Nucleus accumbens (tissue), 56 donors: ENCODE results near the gene ZBTB7B.

Experiments
- DNase-seq, 56 donors: peaks; one replicate each; lab custom pipeline; 2025; lab: John Stamatoyannopoulos, UW

The ZBTB7B gene

DNA sequence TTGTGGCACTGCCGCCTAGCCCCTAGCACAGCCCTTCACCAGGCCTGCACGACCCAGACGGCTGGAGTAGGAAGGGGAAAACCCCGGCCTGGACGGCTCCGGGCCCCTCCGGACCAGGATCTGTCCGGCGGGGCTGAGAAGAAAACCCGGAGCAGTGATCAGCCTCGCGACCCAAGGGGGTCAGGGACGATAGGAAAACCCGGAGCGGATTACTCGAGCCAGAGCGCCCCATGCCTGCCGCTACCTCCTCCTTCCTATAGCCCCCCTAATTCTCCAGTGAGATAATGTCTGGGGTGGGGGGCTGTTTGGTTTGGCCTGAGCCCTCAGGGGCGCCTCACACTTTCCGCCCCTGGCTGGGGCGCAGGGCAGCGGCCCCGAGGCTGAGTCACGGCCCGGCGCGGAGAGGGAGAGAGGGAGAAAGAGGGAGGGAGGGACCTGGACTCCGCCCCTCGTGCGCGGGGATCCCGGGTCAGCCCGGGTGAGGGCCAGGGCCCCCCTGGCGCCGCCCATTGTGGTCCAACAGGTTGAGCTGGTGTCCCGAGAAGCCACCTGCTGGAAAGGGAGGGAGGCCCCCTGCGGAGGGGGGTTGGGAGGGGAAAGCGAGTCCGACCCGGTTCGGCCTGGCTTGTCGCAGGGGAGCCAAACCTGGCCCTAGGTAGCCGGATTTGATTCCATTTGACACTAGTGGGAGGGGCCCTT, 1.7 kb upstream of the ZBTB7B start:
- peak in 54 of 56 donors; percentile 34 to 96 (median 80) for DNase-seq

DNA sequence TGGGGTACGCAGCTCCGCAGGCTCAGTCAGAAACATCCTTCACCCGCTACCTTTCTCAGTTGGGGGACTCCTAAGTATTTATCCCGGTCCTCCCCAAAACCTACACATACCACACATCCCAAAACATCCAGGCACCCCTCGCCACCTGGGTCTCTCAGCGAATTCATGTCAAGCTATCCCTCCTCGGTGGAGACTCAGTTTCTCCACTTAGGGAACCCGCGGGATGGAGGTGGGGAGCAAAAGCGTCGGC, 1.3 kb upstream of the ZBTB7B start:
- DNase-seq, result peak in 2 of 56 donors; percentile 79 to 90

- DNase-seq, result peak; percentile 83 to 100 (median 99)
Measured at GRCh38 chr1:155001675-155002463, 733 bp upstream of the ZBTB7B start.

DNA sequence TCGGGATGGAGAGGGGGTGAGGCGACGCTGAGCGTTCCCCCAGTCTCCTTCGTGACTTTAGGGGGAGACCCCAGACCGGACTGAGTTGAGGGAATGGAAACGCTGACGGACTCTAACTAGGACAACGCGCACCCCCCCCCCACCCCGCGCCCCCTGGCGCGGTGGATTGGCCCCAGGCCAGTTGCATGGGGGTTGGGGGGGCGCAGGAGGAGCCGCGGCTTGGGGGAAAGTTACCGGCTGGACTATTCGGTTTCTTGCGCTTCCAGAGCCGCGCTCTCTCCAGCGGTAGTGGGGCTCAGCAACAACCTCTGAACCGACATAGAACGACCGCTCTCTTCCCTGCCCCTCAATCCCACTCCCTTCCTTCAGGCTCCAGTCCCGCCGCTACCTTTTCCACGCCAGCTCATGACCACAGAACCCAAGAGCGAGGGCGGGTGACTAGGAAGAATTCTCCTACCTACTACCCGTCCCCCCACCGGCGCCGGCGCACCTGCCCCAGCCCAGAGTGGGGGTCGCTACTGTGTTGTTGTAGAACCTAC, 694 bp downstream of the ZBTB7B start:
- peak in 26 of 56 donors; percentile 29 to 73 (median 48) for DNase-seq

- DNase-seq, result peak in 44 of 56 donors; percentile 17 to 81 (median 53)
Measured at GRCh38 chr1:155003766-155004351, 1.3 kb downstream of the ZBTB7B start.

DNA sequence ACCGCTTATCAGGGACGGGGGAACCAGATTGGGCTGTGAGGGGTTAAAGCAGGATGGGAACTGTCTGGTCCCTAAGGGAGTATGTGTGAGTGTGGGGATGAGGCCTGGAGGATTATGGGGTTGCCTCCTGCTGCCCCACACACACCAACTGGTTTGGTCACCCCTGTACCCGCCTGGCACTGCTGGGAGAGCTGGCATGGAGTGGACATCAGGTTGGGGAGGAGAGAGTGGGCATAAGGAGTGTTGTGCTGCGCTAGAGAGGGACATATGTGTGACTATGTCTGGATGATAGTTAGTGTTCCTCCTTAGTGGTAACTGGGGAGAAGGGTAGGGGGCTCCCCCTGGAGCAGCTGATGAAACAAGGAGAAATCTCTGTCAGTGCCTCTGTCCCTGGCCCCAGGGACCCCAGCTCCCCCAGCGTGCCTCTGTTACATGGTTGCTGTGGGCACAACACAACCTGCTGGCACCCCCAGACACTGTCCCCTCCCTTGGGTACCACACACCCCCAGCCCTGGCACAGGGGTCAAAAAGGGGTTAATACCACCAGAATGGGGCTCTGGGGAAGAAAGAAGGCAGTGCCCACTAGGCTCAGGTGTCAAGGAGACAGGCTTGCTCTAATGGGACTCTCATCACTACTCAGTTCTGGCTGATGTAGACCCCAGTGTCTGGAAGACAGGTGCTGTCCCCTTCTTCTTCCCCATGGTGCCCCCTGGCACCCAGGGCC, 1.9 kb downstream of the ZBTB7B start:
- peak in 17 of 56 donors; percentile 24 to 71 (median 49) for DNase-seq

DNA sequence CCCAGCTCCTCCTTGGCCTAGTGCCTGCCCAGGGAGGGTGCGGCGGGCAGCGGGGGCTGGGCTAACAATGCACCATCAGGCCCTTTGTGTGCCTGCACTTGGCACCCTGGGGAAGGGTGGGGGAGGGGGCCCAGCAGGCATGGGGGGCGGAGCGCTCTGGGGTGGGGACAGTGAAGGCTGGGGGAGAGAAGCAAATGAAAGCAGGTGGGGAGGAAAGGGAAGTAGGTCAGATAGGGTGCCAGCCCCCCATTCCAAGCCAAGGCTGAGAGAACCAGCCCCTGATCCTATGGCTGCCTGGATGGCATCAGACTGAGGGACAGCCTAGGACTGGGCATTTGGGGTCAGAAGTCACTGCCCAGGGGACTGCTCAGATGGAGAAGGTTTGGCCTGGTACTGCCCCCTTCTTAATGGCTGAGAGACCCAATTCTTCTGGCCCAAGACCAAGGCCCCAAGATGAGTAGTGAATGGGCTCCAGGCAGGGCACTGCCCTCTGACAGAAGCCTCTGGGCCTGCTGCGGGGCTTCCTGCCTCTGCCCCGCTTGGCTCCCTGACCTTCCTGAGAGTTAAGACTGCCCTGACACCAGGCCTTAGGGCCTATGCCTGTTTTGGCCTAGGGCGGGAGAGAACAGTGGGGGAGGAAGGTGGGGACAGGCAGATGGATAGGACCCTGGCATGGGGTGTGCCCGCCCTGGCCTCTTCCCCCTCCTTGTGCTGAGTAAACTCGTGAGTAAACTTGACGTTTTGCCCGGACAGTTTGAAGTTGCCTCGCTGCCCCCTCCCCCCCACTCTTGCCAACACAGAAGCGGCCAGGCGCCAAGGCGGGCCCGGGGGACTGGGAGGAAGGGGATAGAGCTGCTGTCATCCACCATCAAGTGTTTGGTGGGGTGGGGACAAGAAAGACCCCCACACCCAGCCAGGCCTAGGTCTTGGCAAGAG, 2.7 kb downstream of the ZBTB7B start:
- DNase-seq, result peak in 52 of 56 donors; percentile 24 to 89 (median 67)

DNA sequence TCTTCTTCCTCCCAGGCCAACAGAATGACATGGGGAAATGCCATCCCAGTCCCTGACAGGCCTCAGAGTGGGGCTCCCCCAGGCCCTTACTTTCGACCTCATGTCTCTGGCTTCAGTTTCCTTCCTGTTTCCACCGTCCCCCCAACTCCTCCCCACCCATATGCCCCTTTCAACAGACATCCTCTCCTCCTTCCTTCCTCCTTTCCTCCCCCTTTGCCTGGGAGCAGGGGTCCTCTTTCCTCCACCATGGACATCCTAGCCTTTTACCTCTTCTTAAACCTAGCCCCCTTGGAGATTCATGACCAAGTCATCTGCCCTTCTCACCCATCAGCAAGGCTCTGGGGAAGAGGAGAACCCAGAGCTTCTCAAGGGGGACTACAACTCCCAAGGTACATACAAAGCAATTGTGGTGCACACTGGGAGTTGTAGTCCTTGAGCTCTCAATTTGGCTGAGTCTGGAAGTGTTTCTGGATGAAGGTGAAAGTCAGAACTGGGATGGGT, 4.0 kb downstream of the ZBTB7B start:
- DNase-seq, result peak in 18 of 56 donors; percentile 10 to 57 (median 33)

GRCh38 chr1:155007251-155007828, 4.7 kb downstream of the ZBTB7B start:
- DNase-seq, result peak in 44 of 56 donors; percentile 14 to 79 (median 40)

- DNase-seq, result peak in 6 of 56 donors; percentile 23 to 54 (median 34)
Measured at GRCh38 chr1:155008015-155008941, 5.7 kb downstream of the ZBTB7B start.

DNA sequence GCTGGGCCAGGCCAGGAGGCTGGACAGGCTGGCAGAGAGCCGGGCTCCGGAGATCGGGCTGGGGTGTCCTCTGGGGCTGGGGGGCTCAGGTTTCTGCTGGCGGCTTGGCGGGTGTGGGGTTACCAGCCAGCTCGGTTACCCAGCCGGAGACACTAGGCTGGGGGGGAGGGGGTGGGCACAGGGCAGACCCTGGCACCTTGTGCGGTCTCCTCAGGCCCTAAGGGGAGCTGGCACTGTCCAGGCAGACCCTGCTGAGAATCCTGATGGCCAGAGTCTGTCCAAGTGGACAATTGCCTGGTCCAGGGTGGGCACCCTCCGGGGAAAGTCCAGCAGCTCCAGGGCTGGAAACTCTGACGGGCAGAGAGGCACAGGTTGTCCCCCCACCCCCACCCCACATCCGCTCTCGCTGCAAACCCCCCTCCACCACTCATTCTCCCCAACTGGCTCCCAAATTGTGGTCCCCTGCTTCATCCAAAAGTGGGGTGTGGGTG, 6.7 kb downstream of the ZBTB7B start:
- DNase-seq, result no peak

GRCh38 chr1:155009742-155010141, 7.1 kb downstream of the ZBTB7B start:
- DNase-seq, result no peak

DNA sequence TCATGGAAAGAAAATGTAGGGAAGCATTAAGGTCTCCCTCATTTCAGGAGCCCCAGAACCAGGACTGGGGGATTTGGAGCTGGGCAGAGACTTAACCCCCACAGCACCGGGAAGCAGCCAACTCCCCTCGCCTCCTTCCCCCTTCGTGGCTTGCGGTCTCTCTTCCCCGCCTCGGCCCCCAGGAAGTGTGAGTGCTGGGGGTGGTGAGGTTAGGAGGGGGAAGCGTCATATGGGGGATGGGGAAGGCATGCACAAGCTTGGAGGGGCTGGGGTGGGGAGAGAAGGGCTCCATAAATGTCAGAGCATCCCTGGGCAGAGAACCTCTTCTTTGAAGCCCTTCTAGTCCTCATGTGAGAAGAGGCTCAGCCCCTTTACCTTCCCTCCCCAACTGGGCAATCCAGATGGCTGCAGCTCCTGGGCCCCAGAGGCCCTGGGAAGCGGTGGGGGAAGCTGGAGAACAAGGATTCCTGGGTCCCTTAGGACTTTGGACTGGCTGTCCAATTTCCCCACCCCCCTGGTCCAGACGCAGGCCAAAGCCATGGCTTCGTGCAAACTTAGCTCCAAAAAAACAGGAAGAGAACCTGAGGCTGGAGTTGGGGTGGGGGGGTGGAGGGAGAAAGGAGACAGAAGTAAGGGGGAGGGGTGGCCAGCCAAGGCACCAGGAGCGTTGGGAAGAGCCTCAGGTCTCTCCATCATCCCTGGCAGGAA, 7.8 kb downstream of the ZBTB7B start:
- DNase-seq, result no peak

GRCh38 chr1:155011004-155011416, 8.4 kb downstream of the ZBTB7B start:
- DNase-seq, result no peak

DNA sequence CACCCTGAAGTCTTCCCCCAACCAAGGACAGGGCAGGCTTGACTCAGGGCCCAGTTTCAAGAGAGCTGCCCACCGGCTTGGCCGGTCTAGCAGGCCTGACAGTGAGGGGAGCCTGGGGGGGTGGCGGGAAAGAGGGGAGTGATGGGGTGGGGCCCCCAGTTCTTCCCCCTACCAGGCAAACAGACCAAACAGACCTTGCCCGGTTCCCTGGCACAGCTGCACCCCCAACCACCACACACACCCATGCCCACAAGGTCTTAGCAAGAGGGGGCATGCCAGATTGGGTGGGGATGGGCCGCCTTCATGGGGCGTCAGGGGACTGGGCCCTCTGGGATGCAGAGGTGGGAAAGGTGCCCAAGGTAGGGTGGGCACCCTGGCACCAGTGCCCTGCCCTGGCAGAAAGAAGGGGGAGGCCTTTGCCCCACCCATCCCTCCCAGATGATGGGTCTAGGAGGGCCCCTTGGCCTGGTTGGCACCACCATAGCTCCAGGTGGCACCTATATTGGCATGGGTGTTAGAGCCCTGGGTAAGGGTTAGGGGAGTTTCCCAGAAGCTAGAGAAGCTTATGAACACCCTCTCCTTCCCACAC, 8.9 kb downstream of the ZBTB7B start:
- DNase-seq, result no peak

- peak in 51 of 56 donors; percentile 38 to 91 (median 75) for DNase-seq
Measured at GRCh38 chr1:155012026-155012546, 9.5 kb downstream of the ZBTB7B start.
